NCI-H82 treated with DMSO at 0.1 percent for 48 hours (cell line): ENCODE measurements around the gene CAPN11.

Experiments used
- DNase-seq: peaks from one replicate; lab custom pipeline; 2025; ENCODE audit not compliant: unreplicated experiment; lab: John Stamatoyannopoulos, UW

CAPN11 gene

GRCh38 chr6:44202972-44203750 is 44.5 kb downstream of the CAPN11 start:
- DNase-seq, result no peak

GRCh38 chr6:44203955-44204354 is 45.3 kb downstream of the CAPN11 start:
- DNase-seq, result no peak

DNA sequence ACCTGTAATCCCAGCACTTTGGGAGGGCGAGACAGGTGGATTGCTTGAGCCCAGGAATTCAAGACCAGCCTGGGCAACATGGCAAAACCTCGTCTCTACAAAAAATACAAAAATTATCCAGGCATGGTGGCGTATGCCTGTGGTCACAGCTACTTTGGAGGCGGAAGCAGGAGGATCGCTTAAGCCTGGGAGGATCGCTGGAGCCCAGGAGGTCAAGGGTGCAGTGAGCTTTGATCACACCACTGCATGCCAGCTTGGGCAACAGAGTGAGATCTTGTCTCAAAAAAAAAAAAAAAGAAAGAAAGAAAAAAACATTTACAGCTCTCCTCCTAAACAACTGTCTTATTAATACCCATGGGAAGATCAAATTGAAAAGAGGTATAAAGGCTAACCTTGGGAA is 49.3 kb downstream of the CAPN11 start:
- no peak for DNase-seq

GRCh38 chr6:44211284-44211683 is 52.7 kb downstream of the CAPN11 start:
- DNase-seq, result no peak

GRCh38 chr6:44214307-44214706 is 55.7 kb downstream of the CAPN11 start:
- no peak for DNase-seq

- peak; percentile 13 for DNase-seq
These were observed 58.2 kb downstream of the CAPN11 start, which contains the start of gene MYMX for GRCh38 chr6:44216677-44217331. Gene MYMX, plus strand, starts transcription at chr6:44216926. Its CDS starts 546 bp downstream, at chr6:44217472.

DNA sequence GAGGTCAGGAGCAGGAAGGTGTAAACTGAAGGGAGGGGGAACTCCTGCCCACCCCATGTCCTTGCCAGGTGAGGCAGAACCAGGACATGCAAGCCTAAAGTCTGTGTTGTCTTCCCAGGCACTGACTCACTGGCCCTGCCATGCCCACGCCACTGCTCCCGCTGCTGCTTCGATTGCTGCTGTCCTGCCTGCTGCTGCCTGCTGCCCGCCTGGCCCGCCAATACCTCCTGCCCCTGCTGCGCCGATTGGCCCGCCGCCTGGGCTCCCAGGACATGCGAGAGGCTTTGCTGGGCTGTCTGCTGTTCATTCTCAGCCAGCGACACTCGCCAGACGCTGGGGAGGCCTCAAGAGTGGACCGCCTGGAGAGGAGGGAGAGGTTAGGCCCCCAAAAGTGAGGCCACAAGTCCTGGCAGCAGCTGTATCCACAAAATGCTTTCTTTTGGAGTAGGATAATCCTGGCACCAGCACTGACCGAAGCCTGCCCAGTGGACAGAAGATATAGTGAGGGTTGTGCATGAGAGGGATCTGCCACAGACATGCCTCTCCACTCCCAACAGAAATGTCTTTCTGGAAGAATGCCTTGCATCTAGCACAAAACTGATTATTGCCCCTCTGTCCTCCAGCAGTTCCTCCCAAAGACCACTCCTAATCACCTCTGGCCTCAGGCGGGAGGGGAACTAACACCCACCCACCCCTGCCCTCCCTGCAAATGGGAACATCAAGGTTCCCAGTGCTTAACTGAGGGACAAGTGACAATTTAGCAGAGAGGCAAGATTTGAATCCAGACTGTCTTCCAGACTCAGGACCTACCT is 58.9 kb downstream of the CAPN11 start:
- no peak for DNase-seq

GRCh38 chr6:44219053-44219814 is 60.6 kb downstream of the CAPN11 start:
- DNase-seq, result peak; percentile 91

DNA sequence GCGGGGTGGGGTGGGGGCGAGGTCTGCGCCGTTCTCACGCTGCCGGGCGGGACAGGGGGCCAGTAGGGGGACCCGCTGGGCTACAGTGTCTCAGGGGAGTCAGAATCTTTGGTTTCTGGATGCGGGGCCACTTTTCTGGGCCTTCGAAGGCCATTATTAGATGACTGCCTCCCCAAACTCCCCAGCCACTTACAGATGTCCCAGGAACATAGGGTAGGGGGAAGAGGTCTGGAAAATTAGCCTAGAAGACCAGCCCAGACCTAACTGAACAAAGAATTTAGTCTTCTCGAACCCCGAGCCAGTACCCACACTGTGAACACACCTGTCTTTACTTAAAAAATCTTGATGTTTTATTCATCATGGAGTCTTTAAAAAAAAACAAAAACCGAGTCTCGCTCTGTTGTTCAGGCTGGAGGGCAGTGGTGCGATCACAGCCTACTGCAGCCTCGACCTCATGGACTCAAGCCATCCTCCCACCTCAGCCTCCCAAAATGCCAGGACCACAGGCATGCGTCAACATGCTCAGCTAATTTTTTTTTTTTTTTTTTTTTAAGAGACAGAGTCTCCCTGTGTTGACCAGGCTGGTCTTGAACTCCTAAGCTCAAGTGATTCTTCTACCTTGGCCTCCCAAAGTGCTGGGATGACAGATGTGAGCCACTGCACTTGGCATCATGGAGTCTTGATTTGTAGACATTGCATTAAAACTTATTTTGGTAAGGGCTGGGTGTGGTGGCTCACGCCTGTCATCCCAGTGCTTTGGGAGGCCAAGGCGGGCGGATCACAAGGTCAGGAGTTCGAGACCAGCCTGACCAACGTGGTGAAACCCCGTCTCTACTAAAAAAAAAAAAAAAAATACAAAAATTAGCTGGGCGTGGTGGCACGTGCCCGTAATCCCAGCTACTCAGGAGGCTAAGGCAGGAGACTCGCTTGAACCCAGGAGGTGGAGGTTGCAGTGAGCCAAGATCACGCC is 61.5 kb downstream of the CAPN11 start:
- DNase-seq, result no peak

DNA sequence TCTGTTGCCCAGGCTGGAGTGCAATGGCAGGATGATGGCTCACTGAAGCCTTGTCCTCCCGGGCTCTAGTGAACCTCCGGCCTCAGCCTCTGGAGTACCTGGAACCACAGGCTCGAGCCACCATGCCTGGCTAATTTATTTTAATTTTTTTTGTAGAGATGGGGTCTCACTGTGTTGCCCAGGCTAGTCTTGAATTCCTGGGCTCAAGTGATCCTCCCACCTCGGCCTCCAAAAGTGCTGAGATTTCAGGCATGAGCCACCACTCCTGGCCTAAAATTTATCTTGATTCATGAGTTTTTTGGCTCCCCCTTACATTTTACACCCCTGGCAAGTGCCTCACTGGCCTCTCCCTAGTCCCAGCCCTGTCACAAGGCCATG is 62.3 kb downstream of the CAPN11 start:
- DNase-seq, result no peak

DNA sequence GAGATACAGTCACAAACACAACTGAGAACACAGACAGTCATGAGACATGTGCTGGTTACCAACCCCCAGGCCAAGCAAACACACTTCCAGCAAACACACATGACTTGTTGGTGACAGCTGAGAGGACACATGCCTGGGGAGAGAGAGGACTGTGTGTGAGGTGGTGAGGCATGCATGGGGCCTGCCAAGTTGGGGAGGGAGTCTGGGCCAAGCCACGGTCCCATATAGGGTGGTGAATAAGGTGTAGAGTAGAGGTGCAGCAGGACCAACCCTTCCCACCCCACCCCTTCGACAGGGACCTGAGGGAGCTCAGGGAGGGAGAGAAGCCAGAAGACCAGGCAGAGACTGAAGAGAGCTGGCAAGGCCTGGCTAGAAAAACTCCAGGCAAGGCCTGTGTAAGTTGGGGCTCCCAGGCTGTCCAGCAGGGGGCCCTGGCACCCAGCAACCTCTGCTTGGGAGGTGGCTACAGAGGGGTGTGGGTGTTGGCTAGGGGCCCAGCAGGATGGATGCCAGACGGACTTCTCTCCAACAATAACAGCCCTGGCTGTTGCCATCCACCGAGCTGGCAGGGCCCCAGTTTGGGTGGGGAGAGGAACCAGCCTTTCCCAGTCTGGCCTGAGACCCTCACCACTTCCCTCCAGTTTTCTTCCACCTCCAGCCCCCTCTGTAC is 62.8 kb downstream of the CAPN11 start:
- DNase-seq, result peak; percentile 50

DNA sequence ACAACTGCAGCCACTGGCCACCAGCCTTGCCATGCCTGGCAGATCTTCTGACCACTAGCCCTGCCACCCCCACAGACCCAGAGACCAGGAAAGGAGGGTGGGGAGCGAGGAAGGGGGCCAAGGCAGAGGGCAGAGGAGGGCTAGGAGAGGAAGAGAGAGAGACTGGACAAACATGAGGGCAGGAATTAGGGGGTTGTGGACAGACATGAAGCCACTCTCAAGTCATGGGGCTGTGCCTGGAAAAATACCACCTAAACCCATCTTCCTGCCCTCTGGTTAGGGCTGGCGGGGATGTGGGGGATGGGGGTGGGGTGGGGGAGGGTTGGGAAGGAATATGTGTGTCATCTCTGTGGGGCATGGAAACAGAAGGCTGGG is 63.3 kb downstream of the CAPN11 start:
- no peak for DNase-seq

GRCh38 chr6:44222486-44223318 is 64.1 kb downstream of the CAPN11 start:
- no peak for DNase-seq

GRCh38 chr6:44223319-44224028 is 64.9 kb downstream of the CAPN11 start, which contains the start of gene SLC29A1:
Gene SLC29A1, plus strand, starts transcription at chr6:44223595. Its CDS starts 3,719 bp downstream, at chr6:44227314.
- peak; percentile 67 for DNase-seq

GRCh38 chr6:44224029-44224964 is 65.7 kb downstream of the CAPN11 start:
- peak; percentile 27 for DNase-seq

DNA sequence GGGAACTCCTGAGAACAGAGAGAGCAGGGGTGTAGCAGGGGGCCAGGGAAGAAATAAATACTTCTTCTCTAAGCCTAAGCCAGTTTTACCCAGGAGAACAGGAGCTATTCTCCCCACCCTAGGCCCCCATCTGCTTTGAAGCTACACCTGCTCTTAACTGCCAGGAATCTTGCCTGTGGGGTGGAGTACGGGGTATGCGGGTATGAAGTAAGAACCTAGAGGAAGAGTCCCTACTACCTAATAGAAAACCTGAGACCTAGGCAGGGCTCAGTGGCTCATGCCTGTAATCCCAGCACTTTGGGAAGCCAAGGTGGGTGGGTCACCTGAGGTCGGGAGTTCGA is 66.3 kb downstream of the CAPN11 start:
- no peak for DNase-seq
